ENCODE measurements around the gene ZNHIT2. TPM values are rescaled to one million over a fixed set of nuclear protein-coding genes. Genes with fewer than 3 reads are reported as not detected.

The ZNHIT2 gene
- total and polyA plus RNA-seq, 2 of the 13 experiments (the other 11 are each of a cell fraction or from before 2014, with no cell fraction given) = 1.1 to 6.5 TPM

- TF ChIP-seq ZBTB49 (CRISPR knock-in tag; IDR thresholded peaks at IDR 0.05; ENCODE audit: borderline replicate concordance) = peak; percentile 13; the same call in 1 of the 2 replicates
- no peak for TF ChIP-seq SUZ12 (IDR thresholded peaks at IDR 0.05; ENCODE audit: low read depth, low read length)
- TF ChIP-seq ZNF775 (CRISPR knock-in tag; IDR thresholded peaks at IDR 0.05; ENCODE audit: borderline replicate concordance) = no peak
- TF ChIP-seq ZNF350 (CRISPR knock-in tag; IDR thresholded peaks at IDR 0.05; ENCODE audit: borderline replicate concordance, low read depth) = 0 out of 2 replicates have a peak, but pooled peaks have one; percentile 8
- no peak for TF ChIP-seq CC2D1A (CRISPR knock-in tag; IDR thresholded peaks at IDR 0.05)
- TF ChIP-seq SRSF9 (IDR thresholded peaks at IDR 0.05; ENCODE audit: borderline replicate concordance, insufficient read depth, low read depth, low read length, poor library complexity, severe bottlenecking) = no peak
- TF ChIP-seq ZNF687 (CRISPR knock-in tag; IDR thresholded peaks at IDR 0.05) = peak; percentile 85
- TF ChIP-seq HES4 (CRISPR knock-in tag; IDR thresholded peaks at IDR 0.05; ENCODE audit: borderline replicate concordance) = peak; percentile 12; the same call in 1 of the 2 replicates
- peak; percentile 91 for TF ChIP-seq ZNF274 (CRISPR knock-in tag; IDR thresholded peaks at IDR 0.05)
- TF ChIP-seq CEBPB (IDR thresholded peaks at IDR 0.05; ENCODE audit: borderline replicate concordance, low read depth, low read length) = no peak
- TF ChIP-seq, protein P1, sequence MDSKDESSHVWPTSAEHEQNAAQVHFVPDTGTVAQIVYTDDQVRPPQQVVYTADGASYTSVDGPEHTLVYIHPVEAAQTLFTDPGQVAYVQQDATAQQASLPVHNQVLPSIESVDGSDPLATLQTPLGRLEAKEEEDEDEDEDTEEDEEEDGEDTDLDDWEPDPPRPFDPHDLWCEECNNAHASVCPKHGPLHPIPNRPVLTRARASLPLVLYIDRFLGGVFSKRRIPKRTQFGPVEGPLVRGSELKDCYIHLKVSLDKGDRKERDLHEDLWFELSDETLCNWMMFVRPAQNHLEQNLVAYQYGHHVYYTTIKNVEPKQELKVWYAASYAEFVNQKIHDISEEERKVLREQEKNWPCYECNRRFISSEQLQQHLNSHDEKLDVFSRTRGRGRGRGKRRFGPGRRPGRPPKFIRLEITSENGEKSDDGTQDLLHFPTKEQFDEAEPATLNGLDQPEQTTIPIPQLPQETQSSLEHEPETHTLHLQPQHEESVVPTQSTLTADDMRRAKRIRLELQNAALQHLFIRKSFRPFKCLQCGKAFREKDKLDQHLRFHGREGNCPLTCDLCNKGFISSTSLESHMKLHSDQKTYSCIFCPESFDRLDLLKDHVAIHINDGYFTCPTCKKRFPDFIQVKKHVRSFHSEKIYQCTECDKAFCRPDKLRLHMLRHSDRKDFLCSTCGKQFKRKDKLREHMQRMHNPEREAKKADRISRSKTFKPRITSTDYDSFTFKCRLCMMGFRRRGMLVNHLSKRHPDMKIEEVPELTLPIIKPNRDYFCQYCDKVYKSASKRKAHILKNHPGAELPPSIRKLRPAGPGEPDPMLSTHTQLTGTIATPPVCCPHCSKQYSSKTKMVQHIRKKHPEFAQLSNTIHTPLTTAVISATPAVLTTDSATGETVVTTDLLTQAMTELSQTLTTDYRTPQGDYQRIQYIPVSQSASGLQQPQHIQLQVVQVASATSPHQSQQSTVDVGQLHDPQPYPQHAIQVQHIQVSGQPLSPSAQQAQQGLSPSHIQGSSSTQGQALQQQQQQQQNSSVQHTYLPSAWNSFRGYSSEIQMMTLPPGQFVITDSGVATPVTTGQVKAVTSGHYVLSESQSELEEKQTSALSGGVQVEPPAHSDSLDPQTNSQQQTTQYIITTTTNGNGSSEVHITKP (CRISPR knock-in tag; IDR thresholded peaks at IDR 0.05; ENCODE audit: low read depth) = peak; percentile 99
- TF ChIP-seq ZBTB14 (CRISPR knock-in tag; IDR thresholded peaks at IDR 0.05) = no peak
- TF ChIP-seq, protein P2, sequence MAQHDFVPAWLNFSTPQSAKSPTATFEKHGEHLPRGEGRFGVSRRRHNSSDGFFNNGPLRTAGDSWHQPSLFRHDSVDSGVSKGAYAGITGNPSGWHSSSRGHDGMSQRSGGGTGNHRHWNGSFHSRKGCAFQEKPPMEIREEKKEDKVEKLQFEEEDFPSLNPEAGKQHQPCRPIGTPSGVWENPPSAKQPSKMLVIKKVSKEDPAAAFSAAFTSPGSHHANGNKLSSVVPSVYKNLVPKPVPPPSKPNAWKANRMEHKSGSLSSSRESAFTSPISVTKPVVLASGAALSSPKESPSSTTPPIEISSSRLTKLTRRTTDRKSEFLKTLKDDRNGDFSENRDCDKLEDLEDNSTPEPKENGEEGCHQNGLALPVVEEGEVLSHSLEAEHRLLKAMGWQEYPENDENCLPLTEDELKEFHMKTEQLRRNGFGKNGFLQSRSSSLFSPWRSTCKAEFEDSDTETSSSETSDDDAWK (CRISPR knock-in tag; IDR thresholded peaks at IDR 0.05) = no peak
- TF ChIP-seq MATR3 (CRISPR knock-in tag; IDR thresholded peaks at IDR 0.05) = no peak
- TF ChIP-seq ZNF124 (CRISPR knock-in tag; IDR thresholded peaks at IDR 0.05) = peak; percentile 42; the same call in 1 of the 2 replicates
Measured at GRCh38 chr11:65134240-65134951, 16.9 kb upstream of the ZNHIT2 start, which contains the start of gene SYVN1 (continued).
